ENCODE measurements around the gene VPS37B. TPM values are rescaled to one million over a fixed set of nuclear protein-coding genes. Genes with fewer than 3 reads are reported as not detected.

Gene VPS37B
- total and polyA plus RNA-seq, 2 of the 8 experiments (the other 6 are each of a cell fraction or from before 2014, with no cell fraction given) = 11.9 to 15.7 TPM

GRCh38 chr12:122838841-122839240, 57.1 kb downstream of the VPS37B start:
- Histone ChIP-seq H3K18ac (ENCODE audit: extremely low read depth, low read length) (no peak overlapping the region), H4K5ac (ENCODE audit: insufficient read length, low read depth, low read length) (no peak overlapping the region), H2BK20ac (ENCODE audit: low read length) (no peak overlapping the region), H3K27me3 (replicated peaks in 1 of 4; ENCODE audit: control insufficient read depth in 3 of 4, extremely low read depth in 1 of 4, insufficient read depth in 3 of 4, low read length in 3 of 4) (peaks cover 2 to 26% (median 20%) of the 10 kb centered on the region in 4 experiments), H2BK15ac (ENCODE audit: low read length) (no peak overlapping the region), H3K4me1 (replicated peaks in 1 of 4; ENCODE audit: control insufficient read depth in 3 of 4, insufficient read depth in 4 of 4, low read length in 3 of 4) (peaks cover 2 to 14% (median 11%) of the 10 kb centered on the region in 4 experiments; a peak in 5 of 7 replicates), H4K20me1 (replicated peaks in 1 of 2; ENCODE audit: control insufficient read depth in 1 of 2, insufficient read depth in 2 of 2, low read length in 2 of 2) (peaks cover 20 to 23% of the 10 kb centered on the region in 2 experiments), H3K27ac (ENCODE audit: low read depth, low read length) (no peak overlapping the region), H3K36me3 (ENCODE audit: control insufficient read depth in 2 of 4, insufficient read depth in 4 of 4, low read length in 3 of 4) (no peaks in the 10 kb centered on the region; a peak in 1 of 8 replicates), H4K91ac (replicated peaks; ENCODE audit: insufficient read length, low read length) (no peak overlapping the region), H2BK120ac (replicated peaks; ENCODE audit: low read depth, low read length) (no peak overlapping the region), H3K4ac (replicated peaks; ENCODE audit: insufficient read length, low read depth, low read length) (no peak overlapping the region), H3K4me2 (ENCODE audit: insufficient read depth in 1 of 2, low read depth in 2 of 2, low read length in 2 of 2) (no peak overlapping the region), H3K56ac (replicated peaks; ENCODE audit: insufficient read length, low read depth, low read length) (no peak overlapping the region), H2BK5ac (ENCODE audit: low read depth, low read length) (no peak overlapping the region), H2AK5ac (ENCODE audit: low read depth, low read length) (no peak overlapping the region), H3K14ac (ENCODE audit: insufficient read length) (no peak overlapping the region), H2BK12ac (ENCODE audit: low read depth, low read length) (no peak overlapping the region), H3K79me1 (ENCODE audit: low read depth, low read length) (peaks cover 14% of the 10 kb centered on the region; the same call in 1 of the 2 replicates), H3K23me2 (ENCODE audit: low read depth, low read length) (peaks cover 13% of the 10 kb centered on the region; the same call in 1 of the 2 replicates), H2AFZ (ENCODE audit: low read length) (no peak overlapping the region), H3K23ac (ENCODE audit: insufficient read length) (no peak overlapping the region), H3K9me3 (ENCODE audit: insufficient read depth in 2 of 2, low read depth in 1 of 2, low read length in 1 of 2) (no peaks in the 10 kb centered on the region), H3K9ac (replicated peaks in 1 of 4; ENCODE audit: extremely low read depth in 1 of 4, low read depth in 3 of 4, low read length in 3 of 4) (no peak overlapping the region), H3K79me2 (ENCODE audit: control insufficient read depth in 1 of 2, insufficient read depth in 2 of 2, low read length in 2 of 2) (no peaks in the 10 kb centered on the region; a peak in 1 of 4 replicates), H3K4me3 (ENCODE audit: extremely low read depth in 1 of 4, insufficient read depth in 2 of 4, low read depth in 3 of 4, low read length in 4 of 4) (no peak overlapping the region), H4K8ac (ENCODE audit: extremely low read depth, insufficient read depth, low read length) (no peak overlapping the region)
- ChIA-PET POLR2A (ENCODE audit: partially characterized antibody) (no interaction called here), CTCF (ENCODE audit: partially characterized antibody) (interaction anchor here (0.6 kb wide), 1 partner anchor 232 kb away, joined by 3 read pairs; no protein-coding TSS in a partner anchor)
- DNase-seq (ENCODE audit: low read depth in 1 of 2, low spot score in 2 of 2) = no peak
- WGBS, 2 experiments (ENCODE audit: extremely low coverage in 1 of 2, insufficient coverage in 1 of 2, insufficient read length in 1 of 2, insufficient replicate concordance in 2 of 2, low coverage in 1 of 2, low lambda C conversion rate in 2 of 2, missing lambda C conversion rate in 1 of 2) = 83% methylated on average over 5 of the region's 5 CpGs; no CpG with 5 or more reads in 1 of the 2 experiments
- FAIRE-seq = no peak
- no peak for TF ChIP-seq SP2 (IDR thresholded peaks at IDR 0.05; ENCODE audit: low read length)
- TF ChIP-seq CBX5 (IDR thresholded peaks at IDR 0.05; ENCODE audit: low read depth, low read length) = no peak
- TF ChIP-seq ZNF274 (IDR thresholded peaks at IDR 0.05; ENCODE audit: borderline replicate concordance, extremely low read depth, low read length) = no peak
- TF ChIP-seq NRF1 (IDR thresholded peaks at IDR 0.05; ENCODE audit: low read depth, low read length) = no peak
- no peak for TF ChIP-seq KDM4A (IDR thresholded peaks at IDR 0.05; ENCODE audit: low read depth, low read length, severe bottlenecking)
- no peak for TF ChIP-seq BRCA1 (IDR thresholded peaks at IDR 0.05; ENCODE audit: low read depth, low read length)
- no peak for TF ChIP-seq SIN3A (conservative IDR thresholded peaks at IDR 0.05 in 1 of 2, IDR thresholded peaks at IDR 0.05 in 1 of 2; ENCODE audit: low read depth in 1 of 2, low read length in 2 of 2)
- no peak for TF ChIP-seq TAF1 (IDR thresholded peaks at IDR 0.05; ENCODE audit: low read depth, low read length)
- TF ChIP-seq JUN (IDR thresholded peaks at IDR 0.05; ENCODE audit: low read depth, low read length) = no peak
- no peak for TF ChIP-seq SP4 (IDR thresholded peaks at IDR 0.05; ENCODE audit: low read length)
- TF ChIP-seq KDM1A (IDR thresholded peaks at IDR 0.05; ENCODE audit: borderline replicate concordance, low read length) = no peak
- TF ChIP-seq TCF12 (IDR thresholded peaks at IDR 0.05; ENCODE audit: low read depth, low read length) = no peak
- TF ChIP-seq PHF8 (conservative IDR thresholded peaks at IDR 0.05; ENCODE audit: low read depth, low read length) = no peak
- no peak for TF ChIP-seq CEBPB (IDR thresholded peaks at IDR 0.05; ENCODE audit: low read depth, low read length)

Data from H1 (cell line).